ENCODE data around the gene C2orf78. TPM values are rescaled to one million over a fixed set of nuclear protein-coding genes. Genes with fewer than 3 reads are reported as not detected.

Gene C2orf78
- total and polyA plus RNA-seq, 2 donors (not counting 3 experiments of a cell fraction or from before 2014, with no cell fraction given) = not detected

DNA sequence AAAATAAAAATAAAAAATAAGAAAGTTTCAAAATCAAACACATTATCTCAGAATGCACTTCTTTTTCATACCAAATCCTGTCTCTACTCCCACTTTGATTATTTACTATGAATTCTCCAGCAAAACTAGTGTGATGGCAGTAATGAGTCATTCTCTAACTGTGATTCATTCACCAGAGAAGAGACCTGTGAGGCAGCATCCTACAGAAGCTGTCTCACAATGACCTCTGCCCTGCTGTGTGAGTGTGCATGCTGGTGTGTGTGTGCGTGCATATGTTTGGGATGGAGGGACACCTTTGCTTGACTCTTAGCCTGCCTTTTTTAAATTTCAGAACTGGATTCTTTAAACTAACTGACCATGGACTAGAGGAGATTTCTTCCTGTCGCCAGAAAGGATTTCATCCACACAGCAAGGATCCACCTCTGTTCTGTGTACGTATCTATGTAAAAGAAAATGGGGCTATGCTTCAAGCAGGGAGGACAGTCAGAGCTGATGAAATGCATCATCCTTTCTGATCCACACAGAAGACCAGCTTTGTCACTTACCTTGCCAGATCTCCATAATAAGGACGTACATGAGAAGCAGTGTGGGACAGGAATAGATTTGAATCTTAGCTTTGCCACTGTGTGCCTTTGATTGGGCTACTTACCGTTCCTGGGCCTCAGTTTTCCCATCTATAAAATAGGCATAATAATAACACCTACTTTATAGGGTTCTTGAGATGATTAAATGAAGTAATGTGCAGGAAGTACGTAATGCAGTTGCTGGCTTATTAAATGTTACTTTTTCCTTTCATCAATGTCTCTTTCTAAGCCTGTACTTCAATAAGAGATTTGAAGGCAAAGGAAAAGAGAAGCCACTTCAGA is 76.0 kb downstream of the C2orf78 start:
- Histone ChIP-seq H3K9me3 (replicated peaks; ENCODE audit: control insufficient read depth, insufficient read depth, low read length) (no peaks in the 10 kb centered on the region), H3K4me1 (ENCODE audit: control insufficient read depth, extremely low read depth, insufficient read depth, low read length) (peaks cover 4% of the 10 kb centered on the region), H3K27ac (ENCODE audit: insufficient read depth, low read depth, low read length) (no peak overlapping the region), H3K9me1 (replicated peaks; ENCODE audit: control insufficient read depth, extremely low read depth, insufficient read depth, low read length) (no peaks in the 10 kb centered on the region), H3K9ac (replicated peaks; ENCODE audit: extremely low read depth, insufficient read depth, low read length) (no peak overlapping the region), H3K4me2 (ENCODE audit: insufficient read depth, low read length) (no peak overlapping the region), H4K20me1 (replicated peaks; ENCODE audit: control insufficient read depth, extremely low read depth, insufficient read depth, low read length) (no peaks in the 10 kb centered on the region), H3K79me2 (ENCODE audit: control insufficient read depth, insufficient read depth, low read length) (no peaks in the 10 kb centered on the region), H2AFZ (ENCODE audit: low read depth, low read length) (no peak overlapping the region), H3K27me3 (ENCODE audit: control insufficient read depth in 2 of 2, insufficient read depth in 2 of 2, low read length in 2 of 2) (no peaks in the 10 kb centered on the region), H3K36me3 (ENCODE audit: control insufficient read depth in 2 of 2, extremely low read depth in 1 of 2, insufficient read depth in 2 of 2, low read length in 2 of 2) (peaks cover 0 to 10% of the 10 kb centered on the region in 2 experiments), H3K4me3 (replicated peaks in 1 of 3; ENCODE audit: insufficient read depth in 1 of 3, low read depth in 1 of 3, low read length in 3 of 3) (no peak overlapping the region)
- peak; percentile 53 for DNase-seq (ENCODE audit: low read depth, low spot score)
- ChIA-PET CTCF (no interaction called here), POLR2A (no interaction called here)
- peak; percentile 75 for FAIRE-seq
- intact Hi-C loops (cut with micrococcal nuclease) = no loop called here
- dilution Hi-C loops (cut with MboI; ENCODE audit: extremely low pct_ligation_motif_present, low sequenced_read_pairs) = no loop called here
- TF ChIP-seq MYC (IDR thresholded peaks at IDR 0.05; ENCODE audit: low read depth, low read length) = no peak
- TF ChIP-seq POLR2A (IDR thresholded peaks at IDR 0.05; ENCODE audit: low read depth, low read length) = no peak
- peak; percentile 99 for TF ChIP-seq FOS (IDR thresholded peaks at IDR 0.05; ENCODE audit: borderline replicate concordance, insufficient read depth, low read length)
- no peak for TF ChIP-seq POLR2AphosphoS5 (IDR thresholded peaks at IDR 0.05; ENCODE audit: insufficient read depth, low read depth, low read length)
- TF ChIP-seq JUN (IDR thresholded peaks at IDR 0.05; ENCODE audit: borderline replicate concordance, insufficient read depth, insufficient read length, low read depth) = peak; percentile 66
- no TSS peak for BruUV-seq (replicated peaks)

DNA sequence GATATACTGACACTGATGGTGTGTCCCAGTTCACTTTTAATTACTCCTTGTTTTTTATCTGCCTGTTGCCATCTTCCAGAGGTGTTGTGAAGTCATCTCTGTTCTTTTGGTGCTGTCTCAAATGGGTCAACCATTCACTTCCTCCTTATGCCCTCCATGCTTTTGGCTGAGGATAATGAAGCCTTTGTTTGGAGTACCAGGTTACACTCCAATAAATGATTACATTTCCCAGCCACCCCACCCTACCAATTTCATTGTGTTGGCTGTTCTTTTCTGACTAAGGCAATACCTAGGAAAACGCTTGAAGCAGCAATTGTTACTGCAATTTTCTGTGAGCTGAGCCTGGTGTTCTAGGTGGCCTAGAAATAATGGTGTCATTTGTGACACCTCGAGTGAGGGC is 79.0 kb downstream of the C2orf78 start:
- H3K36me3 ChIP-seq (ENCODE audit: control insufficient read depth in 2 of 2, extremely low read depth in 1 of 2, insufficient read depth in 2 of 2, low read length in 2 of 2) = peaks cover 0 to 2% of the 10 kb centered on the region in 2 experiments
- H3K4me1 ChIP-seq (ENCODE audit: control insufficient read depth, extremely low read depth, insufficient read depth, low read length) = peaks cover 4% of the 10 kb centered on the region
- H3K4me3 ChIP-seq (replicated peaks in 1 of 3; ENCODE audit: insufficient read depth in 1 of 3, low read depth in 1 of 3, low read length in 3 of 3) = no peak overlapping the region
- ChIA-PET POLR2A (no interaction called here), CTCF (interaction anchor here (0.8 to 3.3 kb wide), 4 partner anchors 11 to 472 kb away, joined by 3 to 10 read pairs (median 3); no protein-coding TSS in a partner anchor)
- H3K9me3 ChIP-seq (replicated peaks; ENCODE audit: control insufficient read depth, insufficient read depth, low read length) = no peaks in the 10 kb centered on the region
- no peak overlapping the region for H3K27ac ChIP-seq (ENCODE audit: insufficient read depth, low read depth, low read length)
- TF ChIP-seq, protein P1, sequence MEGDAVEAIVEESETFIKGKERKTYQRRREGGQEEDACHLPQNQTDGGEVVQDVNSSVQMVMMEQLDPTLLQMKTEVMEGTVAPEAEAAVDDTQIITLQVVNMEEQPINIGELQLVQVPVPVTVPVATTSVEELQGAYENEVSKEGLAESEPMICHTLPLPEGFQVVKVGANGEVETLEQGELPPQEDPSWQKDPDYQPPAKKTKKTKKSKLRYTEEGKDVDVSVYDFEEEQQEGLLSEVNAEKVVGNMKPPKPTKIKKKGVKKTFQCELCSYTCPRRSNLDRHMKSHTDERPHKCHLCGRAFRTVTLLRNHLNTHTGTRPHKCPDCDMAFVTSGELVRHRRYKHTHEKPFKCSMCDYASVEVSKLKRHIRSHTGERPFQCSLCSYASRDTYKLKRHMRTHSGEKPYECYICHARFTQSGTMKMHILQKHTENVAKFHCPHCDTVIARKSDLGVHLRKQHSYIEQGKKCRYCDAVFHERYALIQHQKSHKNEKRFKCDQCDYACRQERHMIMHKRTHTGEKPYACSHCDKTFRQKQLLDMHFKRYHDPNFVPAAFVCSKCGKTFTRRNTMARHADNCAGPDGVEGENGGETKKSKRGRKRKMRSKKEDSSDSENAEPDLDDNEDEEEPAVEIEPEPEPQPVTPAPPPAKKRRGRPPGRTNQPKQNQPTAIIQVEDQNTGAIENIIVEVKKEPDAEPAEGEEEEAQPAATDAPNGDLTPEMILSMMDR (IDR thresholded peaks at IDR 0.05; ENCODE audit: extremely low read depth in 1 of 2, insufficient read depth in 1 of 2, low read depth in 1 of 2, low read length in 2 of 2) = no peak
- TF ChIP-seq GATA2 (IDR thresholded peaks at IDR 0.05; ENCODE audit: insufficient read depth, insufficient read length, low read depth, low read length) (no peak), EZH2 (IDR thresholded peaks at IDR 0.05; ENCODE audit: borderline replicate concordance, low read depth, low read length, severe bottlenecking) (no peak)
- no peaks in the 10 kb centered on the region for H3K9me1 ChIP-seq (replicated peaks; ENCODE audit: control insufficient read depth, extremely low read depth, insufficient read depth, low read length)
- H3K9ac ChIP-seq (replicated peaks; ENCODE audit: extremely low read depth, insufficient read depth, low read length) = no peak overlapping the region
- DNase-seq (ENCODE audit: low read depth, low spot score) = no peak
- intact Hi-C loops (cut with micrococcal nuclease) = no loop called here
- H3K27me3 ChIP-seq (ENCODE audit: control insufficient read depth in 2 of 2, insufficient read depth in 2 of 2, low read length in 2 of 2) = no peaks in the 10 kb centered on the region
- no TSS peak for BruUV-seq (replicated peaks)
- H2AFZ ChIP-seq (ENCODE audit: low read depth, low read length) = no peak overlapping the region
- no peak for FAIRE-seq
- H3K79me2 ChIP-seq (ENCODE audit: control insufficient read depth, insufficient read depth, low read length) = no peaks in the 10 kb centered on the region
- H4K20me1 ChIP-seq (replicated peaks; ENCODE audit: control insufficient read depth, extremely low read depth, insufficient read depth, low read length) = no peaks in the 10 kb centered on the region
- dilution Hi-C loops (cut with MboI; ENCODE audit: extremely low pct_ligation_motif_present, low sequenced_read_pairs) = no loop called here
- no peak overlapping the region for H3K4me2 ChIP-seq (ENCODE audit: insufficient read depth, low read length)
